NCI-H1694 treated with DMSO at 0.1 percent for 48 hours (cell line): ENCODE measurements around the gene ZXDC.

Source experiments
- DNase-seq: peaks from one replicate; lab custom pipeline; 2025; lab: John Stamatoyannopoulos, UW

Gene ZXDC

DNA sequence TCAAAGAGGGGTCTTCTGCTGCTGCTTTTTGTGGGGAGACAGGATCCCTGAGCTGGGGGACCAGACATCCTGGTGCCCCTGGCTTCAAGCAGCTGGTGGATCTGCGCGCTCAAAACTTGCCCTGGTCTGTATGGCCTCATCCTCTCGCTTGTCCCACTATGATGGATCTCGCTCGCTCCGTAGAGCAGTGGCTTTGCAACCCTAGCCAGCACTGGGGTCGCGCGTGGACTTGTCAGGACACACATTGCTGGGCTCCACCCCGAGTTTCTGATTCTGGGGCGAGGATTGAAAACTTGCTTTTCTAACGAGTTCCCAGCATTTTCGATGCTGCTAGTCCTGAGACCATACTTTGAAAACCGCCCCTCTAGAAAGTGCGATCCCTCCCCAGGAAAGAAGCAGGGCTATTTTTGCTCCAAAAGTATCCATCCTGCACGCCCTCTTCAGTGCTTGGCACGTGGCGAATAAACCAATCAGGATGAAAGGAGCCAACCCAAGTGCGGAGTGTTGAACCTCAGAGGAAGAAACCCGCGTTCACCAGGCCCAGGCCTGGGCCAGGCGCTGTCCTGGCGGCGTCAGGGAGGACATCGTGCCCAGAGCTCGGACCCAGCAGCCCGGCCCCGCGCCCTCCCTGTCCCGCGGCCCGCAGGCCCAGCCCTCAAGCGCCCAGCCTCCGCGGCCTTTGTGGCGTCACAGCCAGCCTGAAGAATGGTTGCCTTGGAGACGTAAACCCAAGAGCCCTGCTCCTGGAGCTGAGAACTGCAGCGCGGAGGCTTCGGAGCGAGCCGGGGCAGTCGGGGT, 81.3 kb downstream of the ZXDC start, which contains the start of gene CFAP100:
Gene CFAP100 (plus strand): TSS at position 731 of the 798 bp plus-strand sequence. CDS start 1,092 bp downstream, outside the sequence.
- no peak for DNase-seq

DNA sequence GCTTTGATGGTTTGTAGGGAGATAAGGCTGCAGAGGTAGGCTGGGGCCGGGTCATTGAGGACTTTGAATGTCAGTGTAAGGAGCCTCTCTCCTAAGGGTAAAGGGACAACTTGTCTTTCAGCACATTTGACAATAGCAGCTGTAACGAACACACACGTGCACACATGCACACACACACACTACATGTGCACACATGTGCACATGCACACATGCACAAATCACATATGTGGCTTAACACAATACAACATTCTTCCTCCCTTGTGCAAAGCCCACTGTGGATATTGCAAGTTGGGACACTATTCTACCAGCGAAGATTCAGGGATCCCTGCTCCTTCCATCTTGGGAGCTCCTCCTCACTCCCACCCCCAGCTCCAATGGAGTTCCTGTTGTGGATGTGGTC, 82.1 kb downstream of the ZXDC start:
- DNase-seq, result no peak

DNA sequence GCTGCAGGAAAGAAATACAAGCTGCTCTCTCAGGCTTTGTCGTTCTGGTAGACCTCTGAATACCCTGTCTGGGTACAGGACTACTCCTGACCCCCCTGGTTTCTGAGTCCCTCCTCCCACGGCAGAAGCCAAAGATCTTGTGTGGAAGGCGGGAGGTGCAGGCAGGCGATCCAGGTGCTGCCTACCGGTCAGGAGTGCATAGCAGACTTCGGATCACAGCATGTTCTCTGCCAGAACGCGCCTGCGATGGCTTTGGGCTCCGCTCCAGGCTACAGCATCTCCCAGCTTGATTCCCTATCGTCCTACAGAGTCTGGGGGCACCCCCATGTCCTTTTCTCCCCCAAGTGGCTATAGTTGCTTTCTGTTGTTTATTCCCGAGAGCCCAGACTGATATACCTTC, 83.4 kb downstream of the ZXDC start:
- DNase-seq, result no peak

DNA sequence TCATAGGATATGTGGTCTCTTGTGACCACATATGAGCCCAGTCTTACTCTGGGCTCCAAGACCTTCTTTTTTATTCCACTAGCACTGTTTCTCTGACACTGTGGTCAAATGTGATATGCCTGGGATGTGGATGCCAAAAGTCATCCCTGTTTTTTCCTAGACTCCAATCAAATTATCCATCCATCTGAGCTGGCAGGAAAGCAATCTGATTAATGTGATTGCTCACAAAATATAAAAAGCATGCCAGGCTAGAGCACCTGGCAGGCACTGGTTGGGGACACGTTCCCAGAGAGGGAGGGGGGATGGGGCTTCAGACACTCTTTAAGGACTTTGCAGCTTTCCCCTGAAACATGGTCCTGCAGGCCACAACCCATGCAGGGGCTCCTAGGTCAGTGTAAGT, 84.1 kb downstream of the ZXDC start:
- no peak for DNase-seq

DNA sequence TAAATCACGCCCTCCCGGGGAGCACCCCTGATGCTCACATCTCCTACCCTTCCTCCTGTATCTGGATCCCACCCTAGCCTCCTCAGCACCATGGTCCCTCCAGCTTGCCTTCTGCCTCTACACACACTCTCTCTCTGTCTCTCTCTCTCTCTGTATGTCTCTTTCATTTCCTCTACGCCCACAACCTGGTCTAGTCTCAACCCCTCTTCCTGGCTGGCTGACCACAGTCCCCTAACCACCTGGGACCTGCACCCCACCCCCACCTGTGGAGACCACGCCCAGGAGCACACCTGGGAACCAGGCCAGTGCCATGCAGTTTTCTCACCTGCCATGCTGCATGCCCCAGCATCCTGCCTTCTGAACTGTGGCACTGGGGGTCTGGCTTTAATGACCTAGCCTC, 84.9 kb downstream of the ZXDC start:
- DNase-seq, result no peak

DNA sequence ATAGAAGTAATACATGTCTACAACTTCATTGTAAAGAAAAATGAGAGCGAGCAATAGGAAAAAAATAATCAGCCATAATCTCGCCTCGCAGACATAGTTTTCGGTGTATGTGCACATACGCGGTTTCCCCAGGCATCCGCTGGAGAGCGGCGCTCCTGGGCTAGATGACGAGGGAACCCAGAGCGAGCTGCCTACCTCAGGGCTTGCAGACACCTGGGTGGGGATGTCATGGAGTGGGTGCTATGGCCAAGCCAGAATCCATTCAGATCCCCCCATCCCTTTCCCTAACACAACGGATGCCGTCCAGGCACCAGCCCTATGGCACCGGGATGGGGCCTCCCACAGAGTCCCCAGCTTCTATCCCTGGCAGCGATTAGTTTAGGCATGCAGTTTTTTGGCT, 85.5 kb downstream of the ZXDC start:
- DNase-seq, result no peak

DNA sequence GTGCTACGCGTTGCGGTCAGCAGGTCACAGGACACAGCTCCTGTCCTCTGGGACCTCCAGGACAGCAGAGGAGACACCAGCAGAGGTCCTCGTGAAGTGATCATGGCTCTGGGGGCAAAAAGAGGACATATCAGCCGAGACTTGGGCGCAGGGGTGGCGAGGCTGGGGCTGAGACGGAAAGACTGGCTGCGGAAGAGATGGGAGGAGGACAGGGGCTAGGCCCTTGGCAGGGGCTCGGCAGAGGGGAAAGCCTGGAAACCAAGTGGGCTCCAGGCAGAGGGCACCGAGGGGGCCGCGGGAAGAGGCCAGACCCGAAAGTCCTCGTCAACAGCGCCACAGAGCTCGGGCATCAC, 85.9 kb downstream of the ZXDC start:
- no peak for DNase-seq

DNA sequence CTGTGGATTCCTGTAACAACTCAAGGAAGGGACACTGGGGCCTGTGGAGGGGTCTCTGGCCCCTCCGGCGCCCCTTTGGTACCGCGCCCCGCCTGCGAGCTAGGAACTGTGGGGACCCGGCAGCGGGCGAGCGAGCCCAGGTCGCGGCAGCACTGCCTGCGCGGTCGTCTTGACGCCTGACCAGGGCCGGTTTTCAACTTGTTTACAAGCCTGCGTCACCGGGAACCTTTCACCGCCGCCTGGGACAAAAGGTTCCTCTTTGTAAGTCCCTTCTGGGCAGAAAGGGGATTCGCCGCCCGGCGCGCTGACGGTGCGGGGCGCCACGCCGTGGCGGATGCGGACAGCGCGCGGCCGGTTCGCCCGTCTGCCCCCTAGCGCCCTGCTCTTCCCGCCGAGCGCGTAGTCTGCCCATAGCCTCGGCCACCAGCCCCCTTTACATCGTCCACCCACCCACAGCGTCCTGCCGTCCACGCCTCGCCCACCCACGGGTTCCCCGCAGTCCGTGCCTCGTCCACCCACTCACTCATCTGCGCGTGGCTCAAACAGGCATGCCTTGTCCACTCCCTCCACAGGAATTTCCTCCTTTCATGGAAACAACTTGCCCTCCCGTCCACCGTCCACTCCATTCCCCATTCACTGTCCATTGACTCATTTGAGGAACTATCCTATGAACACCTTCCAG, 86.4 kb downstream of the ZXDC start:
- no peak for DNase-seq
